ENCODE results near the gene SETBP1.

DNA sequence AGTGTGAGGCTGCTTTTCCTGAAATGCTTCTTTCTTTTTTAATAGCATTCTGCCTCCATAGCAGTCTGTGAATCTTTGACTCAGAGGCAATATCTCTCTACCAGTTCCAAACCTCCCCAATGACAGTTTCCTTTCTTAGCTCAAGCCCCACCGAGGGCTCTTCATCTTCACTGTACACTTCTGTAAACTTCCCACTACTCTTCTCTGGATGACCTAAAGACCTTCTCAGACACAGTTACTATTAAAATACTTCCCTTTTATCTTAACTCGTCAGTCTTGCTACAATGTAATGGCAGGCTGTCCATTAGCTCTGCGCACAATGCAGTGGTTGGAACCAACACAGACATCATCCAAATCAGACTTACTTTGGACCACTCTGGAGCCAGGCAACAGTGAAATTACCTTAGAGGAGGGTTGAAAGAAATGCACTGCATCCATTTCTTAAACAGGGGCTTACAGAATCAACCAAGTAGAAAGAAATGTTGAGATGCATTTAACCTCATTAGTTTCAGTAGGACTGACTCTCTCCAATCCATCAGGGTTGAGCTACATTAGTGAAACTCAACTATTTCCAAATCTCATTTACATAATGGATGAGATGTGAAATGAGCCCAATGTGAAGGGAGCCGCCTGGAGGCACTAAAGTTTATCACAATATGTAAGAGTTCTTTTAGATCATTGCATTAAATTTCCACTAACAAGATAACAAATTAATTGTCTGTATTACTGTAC, 343.8 kb downstream of the SETBP1 start:
- TF ChIP-seq, protein P1, sequence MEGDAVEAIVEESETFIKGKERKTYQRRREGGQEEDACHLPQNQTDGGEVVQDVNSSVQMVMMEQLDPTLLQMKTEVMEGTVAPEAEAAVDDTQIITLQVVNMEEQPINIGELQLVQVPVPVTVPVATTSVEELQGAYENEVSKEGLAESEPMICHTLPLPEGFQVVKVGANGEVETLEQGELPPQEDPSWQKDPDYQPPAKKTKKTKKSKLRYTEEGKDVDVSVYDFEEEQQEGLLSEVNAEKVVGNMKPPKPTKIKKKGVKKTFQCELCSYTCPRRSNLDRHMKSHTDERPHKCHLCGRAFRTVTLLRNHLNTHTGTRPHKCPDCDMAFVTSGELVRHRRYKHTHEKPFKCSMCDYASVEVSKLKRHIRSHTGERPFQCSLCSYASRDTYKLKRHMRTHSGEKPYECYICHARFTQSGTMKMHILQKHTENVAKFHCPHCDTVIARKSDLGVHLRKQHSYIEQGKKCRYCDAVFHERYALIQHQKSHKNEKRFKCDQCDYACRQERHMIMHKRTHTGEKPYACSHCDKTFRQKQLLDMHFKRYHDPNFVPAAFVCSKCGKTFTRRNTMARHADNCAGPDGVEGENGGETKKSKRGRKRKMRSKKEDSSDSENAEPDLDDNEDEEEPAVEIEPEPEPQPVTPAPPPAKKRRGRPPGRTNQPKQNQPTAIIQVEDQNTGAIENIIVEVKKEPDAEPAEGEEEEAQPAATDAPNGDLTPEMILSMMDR (conservative IDR thresholded peaks at IDR 0.05; ENCODE audit: low read depth, low read length) = peak; percentile 37; the same call in 1 of the 2 replicates
- TF ChIP-seq EZH2 (IDR thresholded peaks at IDR 0.05; ENCODE audit: borderline replicate concordance, low read depth, low read length, poor library complexity, severe bottlenecking) = no peak
